Prostate gland (tissue), 2 donors: ENCODE measurements around the gene FAM241B.

ENCODE experiments used
- CTCF ChIP-seq, 4 experiments: fragments of 200-600 bp in 2 of 4; fragments of 450-650 bp in 2 of 4; sonication (generic) in 2 of 4; IDR thresholded peaks; 1 replicate in 3 of 4; 2 replicates in 1 of 4; pipeline ENCODE4 v1.5.1; 2016 to 2019; ENCODE audit warnings: antibody characterized with exemption in 4 of 4, mild to moderate bottlenecking in 2 of 4, moderate library complexity in 2 of 4
- POLR2A ChIP-seq: fragments of 450-650 bp; IDR thresholded peaks from one replicate; pipeline ENCODE4 v1.6.1; 2016; ENCODE audit warnings: antibody characterized with exemption, mild to moderate bottlenecking
- POLR2AphosphoS5 ChIP-seq: sonication (generic); formaldehyde crosslinking; IDR thresholded peaks from one replicate; pipeline ENCODE4 v1.6.1; 2017; ENCODE audit warnings: antibody characterized with exemption

- TF ChIP-seq CTCF (IDR thresholded peaks at IDR 0.05), result no peak
- TF ChIP-seq POLR2A, result no peak
- no peak for TF ChIP-seq POLR2AphosphoS5
These were observed 35.6 kb downstream of the FAM241B start for GRCh38 chr10:69665474-69666320.
